GM23338 (cell line): ENCODE measurements around the gene PALLD.

ENCODE experiments used
- CTCF ChIP-seq, 2 experiments: fragments of 200-600 bp in 1 of 2; sonication (generic) in 1 of 2; conservative IDR thresholded peaks; 2 replicates each; pipeline versions ENCODE4 v1.5.1 to v1.6.1; 2016 to 2017; ENCODE audit warnings: antibody characterized with exemption in 2 of 2, low read depth in 2 of 2, mild to moderate bottlenecking in 2 of 2, moderate library complexity in 1 of 2
- ETS1 ChIP-seq: IDR thresholded peaks from 2 replicates; pipeline ENCODE4 v1.6.1; 2016; ENCODE audit warnings: antibody characterized with exemption
- EZH2 ChIP-seq: fragments of 200-600 bp; sonication (generic); IDR thresholded peaks from one replicate; pipeline ENCODE4 v1.8.0; 2017; ENCODE audit warnings: antibody characterized with exemption, mild to moderate bottlenecking, low read depth; ENCODE audit not compliant: unreplicated experiment
- EZH2phosphoT487 ChIP-seq: fragments of 200-600 bp; sonication (generic); IDR thresholded peaks from one replicate; pipeline ENCODE4 v1.8.1; 2018; ENCODE audit warnings: antibody characterized with exemption; ENCODE audit not compliant: unreplicated experiment
- JUNB ChIP-seq: IDR thresholded peaks from one replicate; pipeline ENCODE4 v1.6.1; 2016; ENCODE audit warnings: antibody characterized with exemption; ENCODE audit not compliant: unreplicated experiment
- POLR2AphosphoS5 ChIP-seq: IDR thresholded peaks from 2 replicates; pipeline ENCODE4 v1.6.1; 2016; ENCODE audit warnings: antibody characterized with exemption, low read depth
- REST ChIP-seq: IDR thresholded peaks from one replicate; pipeline ENCODE4 v1.6.1; 2018; ENCODE audit warnings: antibody characterized with exemption; ENCODE audit not compliant: unreplicated experiment
- ZNF114 ChIP-seq: fragments of 250-450 bp; sonication (Bioruptor Pico); IDR thresholded peaks from 2 replicates; pipeline ENCODE4 v1.5.0; 2020; ENCODE audit warnings: mild to moderate bottlenecking, moderate library complexity

GRCh38 chr4:168717847-168718246 is 221.0 kb downstream of the PALLD start:
- TF ChIP-seq CTCF (conservative IDR thresholded peaks at IDR 0.05; ENCODE audit: low read depth in 2 of 2) = no peak
- TF ChIP-seq EZH2 = no peak
- TF ChIP-seq JUNB = no peak
- no peak for TF ChIP-seq EZH2phosphoT487
- TF ChIP-seq REST = no peak
- no peak for TF ChIP-seq POLR2AphosphoS5
- no peak for TF ChIP-seq ZNF114
- no peak for TF ChIP-seq ETS1
